A549 (cell line): ENCODE results near the gene ATXN2.

Source experiments
- CEBPB ChIP-seq, 2 experiments: fragments of >200 bp in 1 of 2; sonication (Bioruptor Twin) in 1 of 2; formaldehyde crosslinking in 1 of 2; IDR thresholded peaks; 2 replicates each; pipeline ENCODE4 v1.6.1; 2012 to 2016
- TF ChIP-seq, protein P1 (sequence below): fragments of >200 bp; sonication (Bioruptor Twin); formaldehyde crosslinking; IDR thresholded peaks from 3 replicates; pipeline ENCODE4 v1.5.1; 2016

DNA sequence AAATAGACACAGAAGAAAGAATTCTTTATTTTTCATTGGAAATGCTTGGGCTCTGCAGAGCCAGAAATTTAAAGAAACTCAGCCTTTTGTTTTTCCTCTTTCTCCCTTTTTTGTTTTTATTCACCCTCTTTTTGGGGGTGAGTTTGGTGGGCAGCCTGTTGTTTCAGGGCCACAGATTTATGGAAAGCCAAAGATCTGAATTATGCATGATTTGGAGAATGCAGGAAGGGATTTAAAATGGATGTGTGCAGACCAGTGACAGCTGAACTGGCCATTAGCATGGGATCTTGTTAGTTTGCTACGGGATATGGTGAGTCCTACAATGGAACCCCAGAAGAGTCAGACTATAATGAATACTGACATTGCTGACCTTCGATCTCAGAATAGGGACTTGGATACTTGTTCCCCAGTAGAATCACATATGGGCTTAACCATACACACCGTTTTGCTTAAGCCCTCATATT, 7.7 kb upstream of the ATXN2 start:
- TF ChIP-seq CEBPB (IDR thresholded peaks at IDR 0.05): no peak
- TF ChIP-seq, protein P1, sequence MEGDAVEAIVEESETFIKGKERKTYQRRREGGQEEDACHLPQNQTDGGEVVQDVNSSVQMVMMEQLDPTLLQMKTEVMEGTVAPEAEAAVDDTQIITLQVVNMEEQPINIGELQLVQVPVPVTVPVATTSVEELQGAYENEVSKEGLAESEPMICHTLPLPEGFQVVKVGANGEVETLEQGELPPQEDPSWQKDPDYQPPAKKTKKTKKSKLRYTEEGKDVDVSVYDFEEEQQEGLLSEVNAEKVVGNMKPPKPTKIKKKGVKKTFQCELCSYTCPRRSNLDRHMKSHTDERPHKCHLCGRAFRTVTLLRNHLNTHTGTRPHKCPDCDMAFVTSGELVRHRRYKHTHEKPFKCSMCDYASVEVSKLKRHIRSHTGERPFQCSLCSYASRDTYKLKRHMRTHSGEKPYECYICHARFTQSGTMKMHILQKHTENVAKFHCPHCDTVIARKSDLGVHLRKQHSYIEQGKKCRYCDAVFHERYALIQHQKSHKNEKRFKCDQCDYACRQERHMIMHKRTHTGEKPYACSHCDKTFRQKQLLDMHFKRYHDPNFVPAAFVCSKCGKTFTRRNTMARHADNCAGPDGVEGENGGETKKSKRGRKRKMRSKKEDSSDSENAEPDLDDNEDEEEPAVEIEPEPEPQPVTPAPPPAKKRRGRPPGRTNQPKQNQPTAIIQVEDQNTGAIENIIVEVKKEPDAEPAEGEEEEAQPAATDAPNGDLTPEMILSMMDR: no peak
